Neural cell (in vitro differentiated cells): ENCODE results near the gene MARCHF9. TPM values are rescaled to one million over a fixed set of nuclear protein-coding genes. Genes with fewer than 3 reads are reported as not detected.
"Not testable (repeated sequence)": the region's sequence is repeated elsewhere in the genome, so short reads cannot be mapped to it uniquely, and the experiment has no call there.

Source experiments
- H2AFZ ChIP-seq: fragments of 200-600, 300-800 bp; sonication (generic), shearing (Covaris generic); 2 replicates; pipeline ENCODE4 v1.6.0; 2014; ENCODE audit warnings: low read depth, mild to moderate bottlenecking, antibody characterized with exemption, low read length, moderate library complexity
- H3F3A ChIP-seq: fragments of 200-600 bp; shearing (Covaris generic); 2 replicates; pipeline ENCODE4 v1.6.1; 2016; ENCODE audit warnings: mild to moderate bottlenecking, moderate library complexity, mixed read lengths, antibody characterized with exemption, low read length; ENCODE audit not compliant: insufficient read depth, poor library complexity, severe bottlenecking
- H3K27ac ChIP-seq: fragments of 200-600, 300-800 bp; sonication (generic), shearing (Covaris generic); 2 replicates; pipeline ENCODE4 v1.5.1; 2014; ENCODE audit warnings: mild to moderate bottlenecking, low read length, moderate library complexity
- H3K27me3 ChIP-seq: fragments of 300-800, 200-600 bp; sonication (generic), shearing (Covaris generic); 2 replicates; pipeline ENCODE4 v1.6.0; 2014; ENCODE audit warnings: mild to moderate bottlenecking, low read depth, low read length, moderate library complexity; ENCODE audit not compliant: insufficient read depth
- H3K36me3 ChIP-seq: fragments of 300-800, 200-600 bp; sonication (generic), shearing (Covaris generic); 2 replicates; pipeline ENCODE4 v1.5.1; 2014; ENCODE audit warnings: mild to moderate bottlenecking, antibody characterized with exemption, low read length, moderate library complexity; ENCODE audit not compliant: insufficient read depth
- H3K4me2 ChIP-seq: fragments of 300-800, 200-600 bp; sonication (generic), shearing (Covaris generic); 2 replicates; pipeline ENCODE4 v1.6.0; 2014; ENCODE audit warnings: mild to moderate bottlenecking, low read length
- H3K4me3 ChIP-seq: fragments of 300-800, 200-600 bp; sonication (generic), shearing (Covaris generic); 2 replicates; pipeline ENCODE4 v1.5.1; 2014; ENCODE audit warnings: mild to moderate bottlenecking, low read length, moderate library complexity
- H3K79me2 ChIP-seq: fragments of 200-600 bp; shearing (Covaris generic); replicated peaks from 2 replicates; pipeline ENCODE4 v1.6.0; 2014; ENCODE audit warnings: mild to moderate bottlenecking, low read length, moderate library complexity; ENCODE audit not compliant: insufficient read depth
- H3K9ac ChIP-seq: fragments of 300-800, 200-600 bp; sonication (generic), shearing (Covaris generic); 2 replicates; pipeline ENCODE4 v1.6.1; 2016; ENCODE audit warnings: mild to moderate bottlenecking, low read length, mixed read lengths
- H3K9me2 ChIP-seq: fragments of 200-600 bp; shearing (Covaris generic); 2 replicates; pipeline ENCODE4 v1.6.1; 2016; ENCODE audit warnings: mild to moderate bottlenecking, low read length, mixed read lengths; ENCODE audit not compliant: insufficient read depth
- H3K9me3 ChIP-seq: fragments of 200-600, 300-800 bp; sonication (generic), shearing (Covaris generic); 2 replicates; pipeline ENCODE4 v1.6.1; 2016; ENCODE audit warnings: mild to moderate bottlenecking, mixed run types, low read length, moderate library complexity, mixed read lengths
- H4K20me1 ChIP-seq: fragments of 200-600 bp; shearing (Covaris generic); 2 replicates; pipeline ENCODE4 v1.6.1; 2016; ENCODE audit warnings: mild to moderate bottlenecking, mixed run types; ENCODE audit not compliant: insufficient read depth
- CTCF ChIP-seq: fragments of 450-650 bp; IDR thresholded peaks from 2 replicates; pipeline ENCODE4 v1.5.1; 2014; ENCODE audit warnings: antibody characterized with exemption, mild to moderate bottlenecking, moderate library complexity; ENCODE audit not compliant: poor library complexity, severe bottlenecking
- EP300 ChIP-seq: fragments of 450-650 bp; conservative IDR thresholded peaks from 2 replicates; pipeline ENCODE4 v1.6.1; 2014; ENCODE audit warnings: antibody characterized with exemption, mild to moderate bottlenecking, moderate library complexity; ENCODE audit not compliant: poor library complexity, severe bottlenecking
- EZH2 ChIP-seq: fragments of 200-600, 300-800 bp; shearing (Covaris generic), sonication (generic); IDR thresholded peaks from 2 replicates; pipeline ENCODE4 v1.6.1; 2014; ENCODE audit warnings: antibody characterized with exemption, low read length, borderline replicate concordance, mild to moderate bottlenecking; ENCODE audit not compliant: insufficient read depth, poor library complexity, severe bottlenecking
- SMC3 ChIP-seq: fragments of 450-650 bp; conservative IDR thresholded peaks from 2 replicates; pipeline ENCODE4 v1.6.1; 2014; ENCODE audit warnings: antibody characterized with exemption, mild to moderate bottlenecking, moderate library complexity; ENCODE audit not compliant: poor library complexity
- polyA plus RNA-seq: library from polyadenylated mRNA; depleted of rRNA; stranded (reverse); fragments of >200 nt; gene quantifications from 2 replicates; pipeline ENCODE4 v1.2.3, GENCODE V29; 2014

MARCHF9 gene
- polyA plus RNA-seq, 1 donor from 2014 or later = 34.5 TPM

GRCh38 chr12:57720606-57721595, 34.0 kb upstream of the MARCHF9 start:
- Histone ChIP-seq H3K4me3 (no peak overlapping the region), H3K9me3 (no peaks in the 10 kb centered on the region), H3F3A (no peaks in the 10 kb centered on the region), H3K9me2 (no peaks in the 10 kb centered on the region), H3K4me2 (no peak overlapping the region), H3K27ac (no peak overlapping the region), H3K9ac (no peak overlapping the region), H2AFZ (no peak overlapping the region), H3K27me3 (peaks cover 3% of the 10 kb centered on the region), H4K20me1 (no peaks in the 10 kb centered on the region), H3K36me3 (no peaks in the 10 kb centered on the region), H3K79me2 (no peaks in the 10 kb centered on the region)
- no peak for TF ChIP-seq EP300

DNA sequence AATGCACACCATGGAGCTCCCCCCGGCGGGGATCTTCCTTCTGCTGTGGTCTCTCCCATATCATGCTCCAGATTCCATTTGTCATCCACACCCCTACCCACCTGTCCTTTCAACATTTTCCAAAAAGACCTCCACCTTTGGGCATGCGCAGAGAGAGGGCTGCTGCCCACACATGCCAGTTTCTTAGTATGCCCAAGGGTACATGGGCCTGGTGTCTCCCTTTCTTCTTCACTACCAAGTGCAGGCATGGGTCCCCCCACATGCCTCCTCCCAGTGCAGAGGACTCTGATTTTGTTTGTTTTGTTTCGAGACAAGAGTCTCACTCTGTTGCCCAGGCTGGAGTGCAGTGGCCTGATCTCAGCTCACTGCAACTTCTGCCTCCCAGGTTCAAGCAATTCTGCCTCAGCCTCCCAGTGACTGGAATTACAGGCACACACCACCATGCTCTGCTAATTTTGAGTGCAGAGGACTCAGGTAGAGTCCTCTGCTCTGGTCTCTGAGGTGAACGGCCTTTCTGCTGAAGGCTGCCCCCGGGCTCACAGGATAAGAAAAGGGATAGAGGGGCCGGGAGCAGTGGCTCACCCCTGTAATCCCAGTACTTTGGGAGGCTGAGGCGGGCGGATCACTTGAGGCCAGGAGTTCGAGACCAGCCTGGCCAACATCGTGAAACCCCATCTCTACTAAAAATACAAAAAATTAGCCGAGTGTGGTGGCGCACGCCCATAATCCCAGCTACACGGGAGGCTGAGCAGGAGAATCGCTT, 32.9 kb upstream of the MARCHF9 start:
- not testable (repeated sequence) for H3K4me3 ChIP-seq, H3K9ac ChIP-seq, H2AFZ ChIP-seq, H3K27ac ChIP-seq, H3K36me3 ChIP-seq, H4K20me1 ChIP-seq, H3K4me2 ChIP-seq, H3K79me2 ChIP-seq, H3F3A ChIP-seq, H3K9me3 ChIP-seq, H3K9me2 ChIP-seq
- H3K27me3 ChIP-seq = peaks cover 14% of the 10 kb centered on the region

DNA sequence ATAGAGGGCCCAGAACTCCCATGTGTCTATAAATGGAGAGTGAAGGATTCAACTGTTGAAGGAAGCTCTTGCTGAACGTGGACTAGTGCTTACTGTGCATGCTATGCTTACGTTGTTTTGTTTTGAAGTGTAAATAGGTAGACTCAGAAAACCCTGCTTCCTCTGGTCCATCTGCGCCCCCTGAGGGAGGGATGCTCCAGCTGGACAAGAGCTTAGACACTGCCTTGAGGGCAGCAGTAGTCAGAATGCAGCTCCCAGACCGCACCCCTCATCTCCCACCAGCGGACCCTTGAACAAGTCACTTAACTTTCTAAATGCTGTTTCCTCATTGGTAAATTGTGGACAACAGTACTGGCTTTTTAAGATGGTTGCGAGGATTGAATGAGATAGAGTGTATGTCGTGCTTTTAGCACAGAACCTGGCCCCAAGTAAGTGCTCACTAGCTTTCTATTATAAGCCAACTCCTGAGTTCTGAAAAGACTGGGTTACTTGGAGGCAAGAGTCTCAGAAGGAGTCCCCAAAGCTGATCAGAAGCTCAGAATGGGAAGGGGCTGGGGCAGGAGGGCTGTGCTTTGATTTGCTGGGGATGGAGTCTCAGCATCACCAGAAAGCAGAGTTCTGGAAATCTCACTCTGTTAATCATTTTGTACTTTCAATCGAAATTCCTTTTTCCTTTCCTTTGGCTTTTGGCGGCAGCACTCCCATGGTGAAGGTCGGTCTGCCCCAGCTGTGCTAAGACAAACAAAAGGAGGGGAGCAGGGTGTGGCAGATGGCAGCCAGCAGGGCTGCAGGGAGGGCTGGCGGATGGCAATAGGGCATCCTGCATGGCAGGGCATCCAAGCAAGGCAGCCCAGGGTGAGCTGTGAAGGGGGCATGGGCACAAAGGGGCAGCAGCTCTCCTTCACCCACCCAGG, 31.9 kb upstream of the MARCHF9 start:
- no peak overlapping the region for H3K27ac ChIP-seq
- H3K9ac ChIP-seq = no peak overlapping the region
- no peak for TF ChIP-seq CTCF
- TF ChIP-seq EZH2 = no peak
- TF ChIP-seq SMC3 = no peak
- no peaks in the 10 kb centered on the region for H3F3A ChIP-seq
- H3K4me3 ChIP-seq = no peak overlapping the region
- no peaks in the 10 kb centered on the region for H3K9me3 ChIP-seq
- H3K4me2 ChIP-seq = no peak overlapping the region
- peaks cover 4% of the 10 kb centered on the region for H3K36me3 ChIP-seq
- no peaks in the 10 kb centered on the region for H3K79me2 ChIP-seq
- no peaks in the 10 kb centered on the region for H3K9me2 ChIP-seq
- H3K27me3 ChIP-seq = peaks cover 24% of the 10 kb centered on the region
- no peaks in the 10 kb centered on the region for H4K20me1 ChIP-seq
- no peak overlapping the region for H2AFZ ChIP-seq
